HG02588 (cell line): ENCODE measurements around the gene ULBP3.
"Not testable (repeated sequence)": the region's sequence is repeated elsewhere in the genome, so short reads cannot be mapped to it uniquely, and the experiment has no call there.

Experiments
- ATAC-seq: cut with Tn5 transposase; IDR thresholded peaks from one replicate; pipeline ENCODE4 v1.9.1; 2021; ENCODE audit warnings: mild to moderate bottlenecking, moderate library complexity; ENCODE audit not compliant: unreplicated experiment

The ULBP3 gene

GRCh38 chr6:150017186-150017521 is 51.8 kb downstream of the ULBP3 start:
- ATAC-seq = not testable (repeated sequence)

- ATAC-seq = peak; percentile 70
Observed at GRCh38 chr6:150016324-150017185, 52.4 kb downstream of the ULBP3 start.

GRCh38 chr6:150015281-150016001 is 53.5 kb downstream of the ULBP3 start:
- not testable (repeated sequence) for ATAC-seq

- not testable (repeated sequence) for ATAC-seq
Observed at GRCh38 chr6:150014623-150015280, 54.2 kb downstream of the ULBP3 start.

- ATAC-seq = not testable (repeated sequence)
Observed at GRCh38 chr6:150013785-150014622, 54.9 kb downstream of the ULBP3 start.

- not testable (repeated sequence) for ATAC-seq
Observed at GRCh38 chr6:150012846-150013784, 55.8 kb downstream of the ULBP3 start.
